Limb (tissue), 2 donors: ENCODE data around the gene AUH.
A peak's percentile ranks its signal among the peaks of the same experiment; 100 is the strongest.
"Not testable (repeated sequence)": the region's sequence is repeated elsewhere in the genome, so short reads cannot be mapped to it uniquely, and the experiment has no call there.

ENCODE experiments used
- DNase-seq, 2 donors: peaks; one replicate each; pipeline ENCODE4 v3.0.0-alpha.2; 2016; ENCODE audit errors: extremely low spot score in 2 of 2

Gene AUH

DNA sequence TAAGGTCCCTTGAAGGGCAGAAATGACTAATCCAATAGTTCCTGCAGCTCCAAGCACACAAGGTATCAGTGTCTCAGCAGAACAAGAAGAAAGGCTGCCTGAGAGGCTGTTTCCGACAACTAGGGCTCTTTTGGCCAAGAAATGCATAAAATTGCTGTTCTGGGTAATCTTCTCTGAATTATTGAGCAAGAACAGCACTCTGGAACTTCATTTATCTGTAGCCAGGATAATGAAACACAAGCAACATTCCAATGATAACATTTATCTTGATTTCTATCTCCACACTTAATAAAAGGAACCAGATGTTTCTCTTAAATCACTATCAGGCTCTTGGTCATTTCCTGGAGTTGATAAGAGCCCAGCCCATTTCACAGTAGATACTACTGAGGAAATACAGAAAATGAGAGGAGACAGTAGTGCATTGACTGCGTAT is 17.0 kb upstream of the AUH start:
- DNase-seq = no peak

DNA sequence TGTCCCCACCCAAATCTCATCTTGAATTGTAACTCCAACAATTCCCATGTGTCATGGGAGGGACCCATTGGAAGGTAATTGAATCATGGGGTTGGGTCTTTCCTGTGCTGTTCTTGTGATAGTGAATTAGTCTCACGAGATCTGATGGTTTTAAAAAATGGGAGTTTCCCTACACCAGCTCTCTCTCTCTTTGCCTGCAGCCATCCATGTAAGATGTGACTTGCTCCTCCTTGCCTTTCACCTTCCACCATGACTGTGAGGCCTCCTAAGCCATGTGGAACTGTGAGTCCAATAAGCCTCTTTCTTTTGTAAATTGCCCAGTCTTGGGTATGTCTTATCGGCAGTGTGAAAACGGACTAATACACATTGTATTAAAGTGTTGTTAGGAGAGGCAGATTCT is 16.3 kb upstream of the AUH start:
- DNase-seq = not testable (repeated sequence)

DNA sequence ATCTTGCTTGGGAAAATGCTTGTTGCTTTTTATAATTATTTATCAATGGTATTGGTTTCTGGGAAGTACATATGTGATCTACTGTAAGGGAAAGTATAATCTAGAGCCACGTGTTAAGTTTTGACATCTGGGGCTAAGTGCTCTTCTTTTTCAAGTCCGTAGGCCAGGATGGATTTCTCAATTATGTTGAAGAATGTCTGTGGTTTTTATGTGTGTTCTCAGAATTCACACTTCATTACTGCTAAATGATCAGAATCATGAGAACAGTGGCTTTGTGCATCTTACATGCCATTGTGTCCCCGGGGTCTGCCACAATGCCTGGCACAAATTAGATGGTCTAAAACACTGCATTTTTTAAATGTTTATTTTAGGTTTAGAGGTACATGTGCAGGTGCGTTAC is 14.5 kb upstream of the AUH start:
- DNase-seq = peak in 1 of 2 donors; percentile 7

DNA sequence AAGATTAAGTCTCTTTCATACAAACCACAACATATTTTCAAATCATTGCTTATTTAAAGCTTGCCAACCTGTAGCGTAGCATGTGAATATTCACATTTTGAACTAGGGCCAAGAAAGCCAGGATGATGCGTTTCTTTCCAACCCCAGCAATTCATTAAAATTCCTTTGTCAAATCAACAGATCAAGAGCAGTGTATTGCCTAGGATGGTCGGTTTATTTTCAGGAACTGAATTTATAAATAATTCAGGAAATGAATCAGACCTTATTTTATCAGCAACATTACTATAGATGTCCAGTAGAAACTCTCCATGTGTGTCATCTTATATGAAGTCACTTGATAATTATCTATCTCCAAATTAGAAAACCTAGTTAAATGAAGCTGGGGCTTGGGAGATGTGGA is 13.2 kb upstream of the AUH start:
- DNase-seq = no peak

DNA sequence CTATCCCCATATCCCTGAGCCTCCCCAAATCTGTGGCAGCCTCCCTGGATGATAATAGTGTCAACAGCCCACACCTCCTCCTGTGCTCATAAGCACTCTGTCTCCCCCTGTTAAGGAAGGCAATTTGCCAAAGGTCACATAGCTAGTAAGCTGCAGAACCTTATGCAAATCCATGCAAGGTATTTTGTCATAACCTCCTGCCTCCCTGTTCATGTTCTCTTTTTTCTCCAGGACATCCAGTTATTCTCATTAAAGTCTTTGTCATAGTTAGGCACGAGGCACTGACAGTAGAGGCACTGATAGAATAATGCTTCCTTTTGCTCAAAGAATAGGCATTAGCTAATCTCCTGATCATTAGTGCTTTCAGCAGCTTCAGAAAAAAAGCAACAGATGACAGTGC is 10.2 kb upstream of the AUH start:
- DNase-seq = no peak

DNA sequence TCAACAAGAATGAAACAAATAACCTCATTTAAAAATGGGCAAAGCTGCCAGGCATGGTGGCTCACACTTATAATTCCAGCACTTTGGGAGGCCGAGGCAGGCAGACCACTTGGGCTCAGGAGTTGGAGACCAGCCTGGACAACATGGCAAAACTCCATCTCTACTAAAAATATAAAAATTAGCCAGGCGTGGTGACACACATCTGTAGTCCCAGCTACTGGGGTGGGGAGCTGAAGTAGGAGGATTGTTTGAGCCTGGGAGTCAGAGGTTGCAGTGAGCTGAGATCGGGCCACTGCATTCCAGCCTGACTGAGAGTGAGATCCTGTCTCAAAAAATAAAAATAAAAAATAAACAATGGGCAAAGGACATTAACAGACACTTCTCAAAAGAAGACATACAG is 8.3 kb upstream of the AUH start:
- not testable (repeated sequence) for DNase-seq

DNA sequence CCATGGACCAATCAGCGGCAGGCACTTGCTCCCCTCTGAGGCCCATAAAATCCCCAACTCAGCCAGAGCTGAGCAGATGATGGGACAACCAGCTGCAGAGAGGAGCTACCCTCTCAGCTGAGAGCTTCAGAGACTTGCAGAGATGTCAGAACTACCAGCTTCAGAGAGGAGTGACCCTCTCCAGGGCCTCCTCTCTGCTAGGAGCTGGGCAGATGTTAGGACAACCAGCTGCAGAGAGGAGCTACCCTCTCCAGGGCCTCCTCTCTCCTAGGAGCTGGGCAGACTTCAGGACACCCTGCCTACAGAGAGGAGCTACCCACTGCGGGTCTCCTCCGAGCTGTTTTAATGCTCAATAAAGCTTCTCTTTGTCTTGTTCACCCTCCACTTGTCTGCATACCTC is 3.0 kb upstream of the AUH start:
- DNase-seq = no peak

DNA sequence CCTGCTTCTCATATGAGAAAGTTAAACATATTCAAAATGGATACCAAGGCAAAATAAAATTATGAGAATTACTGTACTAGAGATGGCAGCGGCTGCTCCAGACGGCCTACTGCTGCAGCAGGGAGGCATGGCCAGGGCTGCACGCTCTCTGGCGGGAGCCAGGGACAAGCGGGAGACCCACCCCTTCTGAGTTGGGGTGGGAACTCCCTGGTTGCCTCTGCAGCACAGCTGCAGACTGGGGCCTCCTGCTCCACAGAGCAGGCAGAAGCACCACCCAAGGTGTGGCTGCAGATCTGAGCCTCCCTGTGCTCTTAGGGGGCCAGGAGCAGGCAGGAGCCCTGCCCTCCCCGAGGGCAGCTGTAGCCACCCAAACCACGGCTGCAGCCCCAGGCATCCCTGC is 2.3 kb upstream of the AUH start:
- no peak for DNase-seq

DNA sequence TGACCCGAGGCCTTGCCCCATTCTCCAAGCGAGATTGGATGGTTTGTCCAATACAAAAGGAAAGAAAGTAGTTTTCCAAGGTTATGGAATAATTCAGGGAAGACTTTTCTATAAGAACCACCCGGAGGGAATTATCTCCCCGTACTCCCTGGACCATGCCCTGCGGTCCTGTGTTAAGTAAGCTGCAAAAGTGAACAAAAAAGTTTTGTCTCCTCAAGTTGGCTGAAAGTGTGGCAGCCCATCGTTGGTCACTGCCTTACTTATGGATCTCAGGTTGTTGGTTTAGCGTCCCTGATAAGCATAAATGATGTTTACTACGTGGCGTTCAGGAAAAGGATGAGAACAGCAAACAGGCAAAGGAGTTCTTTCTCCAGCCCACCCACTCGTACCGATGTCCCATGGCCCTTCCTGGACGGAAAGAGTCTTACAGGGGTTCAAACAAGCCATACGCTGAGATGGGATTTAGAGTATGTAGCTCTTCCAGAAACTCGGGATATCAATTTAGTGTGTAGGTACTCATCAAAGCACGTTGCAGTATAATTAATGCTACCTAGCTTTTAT is 413 bp upstream of the AUH start:
- DNase-seq = no peak

DNA sequence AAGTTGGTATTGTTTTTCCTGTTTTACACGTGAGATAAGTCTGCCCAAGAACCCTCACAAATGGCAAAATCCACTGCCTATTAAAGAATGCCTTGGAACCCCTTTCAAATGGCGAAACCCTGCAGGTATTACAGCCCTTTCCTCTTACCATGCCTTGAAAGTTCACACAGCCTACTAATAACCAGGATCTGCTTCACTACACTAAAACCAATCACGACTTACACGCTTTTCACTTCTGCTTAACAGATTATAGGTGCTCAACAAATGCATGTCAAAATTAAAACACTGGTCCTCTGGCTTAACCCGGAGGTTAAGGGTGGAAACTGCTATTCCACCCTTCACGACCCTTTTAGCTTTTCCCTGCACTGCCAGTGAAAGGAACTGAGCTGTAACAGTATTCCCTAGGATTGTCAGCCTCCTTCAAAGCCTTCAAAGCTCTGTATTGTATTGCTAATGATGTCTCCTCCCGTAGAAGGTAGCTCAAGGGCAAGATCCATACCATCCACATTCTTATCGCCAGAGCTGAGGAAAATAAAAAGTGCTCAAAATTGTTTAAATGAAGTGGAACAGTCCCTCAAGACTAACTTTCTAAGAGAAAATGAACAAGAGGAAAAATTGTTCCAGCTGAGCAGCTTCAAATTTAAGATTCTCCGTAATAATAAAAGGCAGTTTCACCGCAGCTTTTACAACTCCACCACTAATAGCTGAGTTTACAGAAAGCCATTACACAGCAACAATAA is 997 bp downstream of the AUH start:
- no peak for DNase-seq

DNA sequence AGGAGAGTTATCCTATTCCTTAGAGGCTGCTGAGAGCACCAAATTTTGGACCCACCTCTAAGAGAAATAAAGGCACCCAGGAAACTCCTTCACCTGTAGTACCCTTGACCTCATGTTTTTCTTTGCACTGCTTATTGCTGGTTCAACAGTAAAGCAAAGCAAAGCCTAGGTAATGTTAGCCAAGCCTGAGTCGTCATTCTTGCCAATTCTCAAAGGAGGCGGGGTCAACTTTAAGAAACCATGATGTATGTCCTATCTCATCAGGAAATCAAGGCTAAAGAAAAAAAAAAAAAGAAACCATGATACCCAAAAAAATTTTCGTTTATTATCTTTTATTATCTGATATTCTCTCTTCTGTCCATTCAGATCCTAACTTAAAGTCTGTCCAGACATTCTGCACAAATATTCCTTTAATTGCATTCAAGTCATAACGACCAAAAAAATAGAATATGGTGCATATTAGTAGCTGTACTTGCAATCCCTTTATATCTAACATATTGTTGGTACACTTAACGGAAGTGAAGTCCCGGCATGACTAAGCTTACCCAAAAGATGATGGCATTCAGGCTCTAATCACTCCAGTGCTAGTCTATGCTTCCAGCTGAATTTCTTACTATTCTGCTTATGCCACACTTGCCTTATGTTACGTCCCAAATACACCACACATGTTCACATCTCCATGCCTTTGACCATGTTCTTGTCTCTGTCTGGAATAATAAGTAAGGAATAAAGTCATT is 1.8 kb downstream of the AUH start:
- DNase-seq = no peak

DNA sequence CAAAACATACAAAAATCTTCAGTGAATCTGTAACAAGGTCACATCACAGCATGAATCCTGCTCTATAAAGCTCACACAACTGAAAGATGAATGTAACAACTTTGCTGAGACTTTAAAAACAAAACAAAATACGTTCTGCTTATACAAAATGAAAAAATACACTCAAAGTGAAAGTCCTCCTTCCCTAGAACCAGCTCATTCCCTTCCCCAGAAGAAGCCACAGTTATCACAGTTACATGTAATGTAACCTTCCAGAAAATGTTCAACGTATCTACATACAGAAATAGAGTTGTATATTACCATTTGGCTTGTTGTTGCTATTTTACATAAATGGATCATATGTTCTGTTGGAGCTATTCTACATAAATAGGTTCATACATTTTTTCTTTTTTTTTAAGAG is 2.6 kb downstream of the AUH start:
- DNase-seq = no peak

DNA sequence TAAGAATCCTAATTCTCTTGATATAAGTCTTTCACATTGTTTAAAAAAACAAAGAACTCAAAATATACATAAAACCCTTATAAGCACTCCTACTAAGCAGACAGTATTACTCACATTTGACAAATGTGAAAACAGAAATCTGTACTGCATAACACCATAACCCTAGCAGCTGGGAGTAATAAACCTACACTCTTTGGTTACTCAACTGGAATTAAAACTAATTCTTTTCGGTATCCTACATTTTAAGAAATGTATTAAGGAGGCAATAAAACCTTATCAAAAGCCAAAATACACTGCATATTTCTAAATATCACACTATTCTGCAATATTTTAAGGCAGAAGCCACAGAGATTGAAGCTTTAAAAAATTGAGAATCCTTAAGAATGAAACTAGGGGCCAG is 6.8 kb downstream of the AUH start:
- no peak for DNase-seq

DNA sequence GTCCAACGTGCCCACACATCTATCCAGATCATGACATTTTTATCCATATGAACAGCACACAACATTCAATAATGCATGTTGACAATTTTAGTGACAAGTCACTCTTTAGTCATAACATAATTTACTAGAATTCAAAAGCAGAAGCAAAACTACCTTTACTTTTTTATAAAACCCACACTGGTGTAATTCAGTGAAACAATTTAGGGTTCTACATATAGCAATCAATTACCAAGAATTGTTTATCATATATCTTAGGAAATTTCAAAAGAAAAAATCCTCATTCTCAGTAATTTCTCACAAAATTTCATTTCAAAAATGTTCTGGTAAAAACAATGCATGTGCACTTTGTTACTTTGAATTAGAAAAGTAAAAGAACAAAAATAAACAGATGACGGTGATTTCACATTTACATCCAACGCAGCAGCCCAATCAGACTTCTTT is 12.6 kb downstream of the AUH start:
- DNase-seq = no peak

DNA sequence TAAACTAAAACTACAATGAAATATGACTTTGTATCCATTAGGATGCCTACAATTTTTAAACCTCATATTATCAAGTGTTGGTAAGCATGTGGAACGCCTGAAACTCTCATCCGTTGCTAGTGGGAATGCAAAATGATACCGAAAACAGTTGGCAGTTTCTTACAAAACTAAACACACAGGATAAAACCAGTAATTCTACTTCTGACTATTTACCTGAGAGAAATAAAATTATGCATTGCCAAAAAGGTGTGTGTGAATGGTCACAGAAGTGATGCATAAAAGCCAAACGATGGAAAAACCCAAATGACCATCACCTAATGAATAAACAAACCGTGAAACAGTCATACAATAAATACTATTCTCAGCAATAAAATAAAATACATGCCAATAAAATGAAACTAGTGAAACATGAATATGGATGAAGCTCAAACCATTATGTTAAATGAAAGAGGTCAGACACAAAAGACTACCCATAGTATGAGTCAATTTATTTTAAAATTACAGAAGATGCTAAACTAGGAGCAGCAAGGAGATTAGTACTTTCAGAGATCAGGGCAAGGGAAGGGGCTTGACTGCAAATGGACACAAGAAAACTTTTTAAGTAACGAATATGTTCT is 13.4 kb downstream of the AUH start:
- no peak for DNase-seq

DNA sequence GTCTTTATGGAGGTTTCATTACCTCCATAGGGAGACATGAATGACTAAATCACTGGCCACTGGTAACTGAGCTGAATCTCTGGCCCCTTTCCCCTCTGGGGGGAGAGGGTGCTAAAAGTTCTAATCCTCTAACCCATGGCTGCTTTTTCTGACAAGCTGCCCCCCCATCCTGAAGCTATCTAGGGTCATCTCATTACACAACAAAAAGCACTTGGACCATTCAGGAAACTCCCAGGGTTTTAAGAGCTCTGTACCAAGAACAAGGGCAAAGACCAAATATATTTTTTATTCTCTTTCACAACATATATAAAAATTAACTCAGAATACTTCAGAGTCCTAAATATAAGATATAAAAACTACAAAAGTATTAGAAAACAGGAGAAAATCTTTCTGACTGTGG is 14.3 kb downstream of the AUH start:
- no peak for DNase-seq

DNA sequence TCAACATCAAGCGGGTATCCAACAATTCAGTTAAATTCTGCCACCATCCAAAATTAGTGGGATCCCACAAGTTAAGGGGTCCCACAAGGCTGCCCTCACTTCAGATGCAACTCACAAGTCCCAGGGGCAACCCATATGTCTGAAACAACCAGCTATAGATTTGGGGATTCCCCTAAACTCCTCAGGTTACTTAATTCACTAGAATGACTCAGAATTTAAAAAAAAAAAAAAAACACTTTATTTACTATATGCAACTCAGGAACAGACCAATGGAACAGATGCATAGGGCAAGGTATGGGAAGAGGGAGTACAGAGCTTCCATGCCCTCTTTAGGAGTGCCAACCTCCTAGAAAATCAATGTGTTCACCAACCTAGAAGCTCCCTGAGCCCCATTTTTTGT is 15.1 kb downstream of the AUH start:
- DNase-seq = no peak

DNA sequence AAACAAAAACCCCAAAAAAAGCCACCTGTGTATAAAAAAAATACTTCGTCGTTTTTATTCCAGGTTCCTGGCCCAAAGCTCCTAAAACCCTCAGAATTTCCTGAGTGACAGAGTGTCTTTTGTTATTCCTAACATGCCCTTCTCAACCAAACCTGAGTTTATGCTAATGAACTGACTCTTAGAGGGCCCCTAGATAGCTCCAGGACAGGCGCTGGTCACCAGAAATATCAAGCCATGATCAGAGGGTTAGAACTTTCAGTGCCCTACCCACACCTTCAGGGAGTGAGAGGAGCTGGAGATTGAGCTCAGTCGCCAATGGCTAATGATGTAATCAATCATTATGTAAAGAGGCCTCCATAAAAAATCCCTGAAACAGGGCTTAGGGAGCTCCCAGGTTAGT is 15.7 kb downstream of the AUH start:
- no peak for DNase-seq

DNA sequence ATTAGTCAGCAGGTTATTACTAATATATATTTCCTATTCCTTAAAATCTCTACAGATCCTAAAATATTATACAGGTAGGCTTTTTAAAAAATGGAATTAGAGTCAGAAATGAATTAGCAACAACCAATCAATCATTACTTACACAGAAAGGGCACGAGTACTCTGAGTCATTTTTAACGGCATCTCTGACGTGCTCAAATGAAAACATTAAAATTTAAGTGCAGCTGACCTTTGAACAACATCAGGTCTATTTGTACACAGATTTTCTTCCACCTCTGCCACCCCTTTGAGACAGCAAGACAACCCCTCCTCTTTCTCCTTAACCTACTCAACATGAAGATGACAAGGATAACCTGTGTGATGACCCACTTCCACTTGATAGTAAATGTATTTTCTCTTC is 19.1 kb downstream of the AUH start:
- no peak for DNase-seq

DNA sequence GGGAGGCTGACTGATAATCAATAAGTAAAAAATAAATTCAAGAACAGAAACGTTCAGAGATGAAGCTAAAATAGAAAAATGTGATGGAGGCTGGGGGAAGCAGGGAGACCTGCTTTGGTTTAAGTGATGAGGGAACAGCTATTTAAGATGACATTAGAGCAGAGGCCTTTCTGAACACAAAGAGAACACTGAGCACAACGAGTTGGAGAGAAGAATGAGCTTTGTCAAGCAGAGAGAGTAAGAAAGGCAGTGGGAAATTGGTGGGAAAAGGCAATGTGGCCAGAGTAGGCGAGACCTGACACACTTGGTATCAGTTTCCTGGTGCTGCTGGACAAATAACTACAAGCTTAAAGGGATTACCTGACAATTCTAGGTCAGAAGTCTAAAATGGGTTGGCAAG is 20.0 kb downstream of the AUH start:
- DNase-seq = no peak

DNA sequence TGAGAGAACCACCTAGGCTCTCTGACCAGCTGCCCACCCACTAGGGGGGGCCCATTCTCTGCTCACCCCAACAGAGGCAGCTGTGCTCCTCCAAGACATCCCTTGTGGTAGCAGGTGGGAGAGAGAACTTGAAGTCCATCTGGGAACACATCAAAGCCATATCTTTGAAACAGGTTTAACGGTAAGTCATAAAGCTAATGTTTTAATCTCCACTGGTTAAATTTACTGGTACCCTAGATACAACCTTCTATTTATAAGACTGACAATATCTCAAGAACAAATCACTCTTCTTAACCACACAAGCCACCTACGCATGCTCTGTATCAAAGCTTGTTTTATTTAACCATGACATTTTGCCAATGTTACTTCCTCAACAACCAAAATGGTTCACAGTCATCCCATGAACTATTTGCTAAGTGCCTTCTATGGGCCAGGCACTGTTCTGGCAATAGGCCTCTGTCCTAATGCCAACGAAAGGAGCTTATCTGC is 20.4 kb downstream of the AUH start:
- no peak for DNase-seq

DNA sequence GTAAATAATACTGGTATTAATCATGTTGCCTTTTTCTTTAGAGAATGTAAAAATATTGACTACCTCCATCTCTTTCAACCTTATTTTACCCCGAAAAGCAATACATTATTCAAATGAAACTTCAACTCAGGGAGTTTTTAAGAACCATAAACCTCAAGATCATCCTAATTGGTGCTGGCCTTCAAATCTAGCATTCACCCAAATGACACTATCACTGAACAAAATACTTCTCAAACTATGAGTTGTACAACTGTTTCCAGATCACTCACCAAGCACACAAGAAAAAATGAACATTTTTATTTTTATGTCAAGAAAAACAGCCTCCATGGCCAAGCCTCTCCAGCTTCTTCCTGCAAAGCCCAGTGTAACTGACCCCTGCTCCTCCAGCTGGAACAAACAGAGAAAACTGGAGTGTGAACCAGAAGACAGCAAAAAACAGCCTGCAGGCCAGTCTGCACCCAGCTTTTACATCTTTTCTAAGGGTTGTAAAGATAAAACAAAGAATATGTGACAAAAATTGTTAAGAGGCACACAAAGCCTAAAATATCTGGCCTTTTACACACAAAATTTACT is 21.2 kb downstream of the AUH start:
- DNase-seq = no peak
